GM12878 (cell line): Measurements from ENCODE around the gene PNMT. TPM values are rescaled to one million over a fixed set of nuclear protein-coding genes. Genes with fewer than 3 reads are reported as not detected.

ENCODE experiments used
- ATAC-seq: fragments of 200-7000 bp; cut with Tn5 transposase; 3 replicates; pipeline ENCODE4 v1.9.1; 2020; ENCODE audit warnings: mild to moderate bottlenecking, moderate library complexity
- BruUV-seq: library from RNA; stranded (reverse); fragments of 400-500 nt; replicated peaks from 2 replicates; lab custom pipeline; 2021; lab: Mats Ljungman, UMichigan
- CTCF ChIA-PET: fragments of 300-600 bp; sonication (Branson Sonifier 250); formaldehyde crosslinking; extraction: SDS; loops from one replicate; lab custom pipeline; 2021; ENCODE audit warnings: inconsistent platforms; lab: Yijun Ruan, JAX
- POLR2A ChIA-PET: fragments of 350-600 bp; formaldehyde crosslinking; extraction: SDS; loops from one replicate; lab custom pipeline; 2021; ENCODE audit warnings: inconsistent platforms; lab: Charles Lee
- RAD21 ChIA-PET: fragments of 300-600 bp; sonication (Branson Sonifier 250); formaldehyde crosslinking; loops from one replicate; lab custom pipeline; 2023; ENCODE audit warnings: antibody characterized with exemption; ENCODE audit not compliant: unreplicated experiment; lab: Charles Lee
- SMC1A ChIA-PET: fragments of 300-600 bp; sonication (Branson Sonifier 250); formaldehyde crosslinking; loops from one replicate; lab custom pipeline; 2023; ENCODE audit not compliant: unreplicated experiment, uncharacterized antibody; lab: Charles Lee
- DNase-seq: peaks from one replicate; pipeline ENCODE4 v3.0.0-alpha.2; 2011; ENCODE audit warnings: low read depth, low spot score
- FAIRE-seq: peaks from 3 replicates; lab custom pipeline; 2011; peaks lifted over from hg19 to GRCh38; lab: Jason Lieb, UNC
- H2AFZ ChIP-seq: 2 replicates; pipeline ENCODE4 v1.6.0; 2011; ENCODE audit warnings: low read depth, low read length, control low read depth; ENCODE audit not compliant: control insufficient read depth
- H3K27ac ChIP-seq: 2 replicates; pipeline ENCODE4 v1.5.1; 2011; ENCODE audit warnings: control low read depth; ENCODE audit not compliant: control insufficient read depth, insufficient read depth
- H3K27me3 ChIP-seq, 2 experiments: replicated peaks in 1 of 2; 2 replicates each; pipeline versions ENCODE4 v1.6.0 to v1.6.1; 2011; ENCODE audit warnings: low read length in 1 of 2; ENCODE audit not compliant: control insufficient read depth in 2 of 2, insufficient read depth in 2 of 2
- H3K36me3 ChIP-seq, 2 experiments: 2 replicates each; pipeline ENCODE4 v1.5.1; 2011; ENCODE audit warnings: low read length in 1 of 2; ENCODE audit not compliant: control insufficient read depth in 2 of 2, insufficient read depth in 2 of 2
- H3K4me1 ChIP-seq: 2 replicates; pipeline ENCODE4 v1.6.1; 2011; ENCODE audit warnings: mild to moderate bottlenecking, low read length, moderate library complexity, mixed read lengths; ENCODE audit not compliant: control insufficient read depth, insufficient read depth
- H3K4me2 ChIP-seq: 2 replicates; pipeline ENCODE4 v1.6.0; 2011; ENCODE audit warnings: control low read depth; ENCODE audit not compliant: control insufficient read depth, insufficient read depth
- H3K4me3 ChIP-seq: fragments of 200-600 bp; sonication (generic); 2 replicates; pipeline ENCODE4 v1.5.1; 2016
- H3K79me2 ChIP-seq: 2 replicates; pipeline ENCODE4 v1.6.0; 2011; ENCODE audit warnings: low read length; ENCODE audit not compliant: control insufficient read depth, insufficient read depth
- H3K9ac ChIP-seq: 2 replicates; pipeline ENCODE4 v1.8.0; 2011; ENCODE audit warnings: low read length, control low read depth, mixed read lengths; ENCODE audit not compliant: control insufficient read depth, insufficient read depth
- H3K9me3 ChIP-seq: replicated peaks from 3 replicates; pipeline ENCODE4 v1.5.1; 2011; ENCODE audit warnings: mild to moderate bottlenecking, low read length; ENCODE audit not compliant: control insufficient read depth, insufficient read depth
- H4K20me1 ChIP-seq: 2 replicates; pipeline ENCODE4 v1.6.0; 2011; ENCODE audit not compliant: control insufficient read depth, insufficient read depth
- ATF7 ChIP-seq: fragments of 450-650 bp; IDR thresholded peaks from 2 replicates; pipeline ENCODE4 v1.6.1; 2016; ENCODE audit warnings: low read depth, mild to moderate bottlenecking
- CTCF ChIP-seq, 3 experiments: IDR thresholded peaks in 2 of 3; conservative IDR thresholded peaks in 1 of 3; 2 replicates each; pipeline ENCODE4 v1.5.1; 2011; ENCODE audit warnings: low read depth in 3 of 3, low read length in 3 of 3, mild to moderate bottlenecking in 3 of 3, control low read depth in 2 of 3, moderate library complexity in 2 of 3, inconsistent platforms in 1 of 3, mixed read lengths in 1 of 3; ENCODE audit not compliant: control insufficient read depth in 2 of 3, insufficient read depth in 1 of 3; ENCODE audit errors: extremely low read depth in 1 of 3
- EED ChIP-seq: sonication (generic); IDR thresholded peaks from 2 replicates; pipeline ENCODE4 v1.6.1; 2016; ENCODE audit warnings: antibody characterized with exemption, low read depth
- FOXK2 ChIP-seq: fragments of 450-650 bp; IDR thresholded peaks from 2 replicates; pipeline ENCODE4 v1.6.1; 2017; ENCODE audit warnings: mild to moderate bottlenecking, moderate library complexity
- MYC ChIP-seq: IDR thresholded peaks from 2 replicates; pipeline ENCODE4 v1.6.1; 2011; ENCODE audit warnings: mild to moderate bottlenecking, low read length, moderate library complexity, inconsistent platforms; ENCODE audit not compliant: insufficient read depth, insufficient replicate concordance, insufficient read length, severe bottlenecking
- RAD21 ChIP-seq: IDR thresholded peaks from 2 replicates; pipeline ENCODE4 v1.6.1; 2011; ENCODE audit warnings: mild to moderate bottlenecking, low read depth, low read length, moderate library complexity; ENCODE audit not compliant: insufficient read depth
- SIN3A ChIP-seq: IDR thresholded peaks from 2 replicates; pipeline ENCODE4 v1.6.1; 2012; ENCODE audit warnings: low read depth, low read length, improper control_type of control experiment
- SMC3 ChIP-seq: IDR thresholded peaks from 2 replicates; pipeline ENCODE4 v1.6.1; 2011; ENCODE audit warnings: low read length, improper control_type of control experiment, borderline replicate concordance
- TARDBP ChIP-seq: IDR thresholded peaks from 2 replicates; pipeline ENCODE4 v1.6.1; 2016; ENCODE audit warnings: borderline replicate concordance
- WGBS: methylation state at CpG from one replicate; pipeline ENCODE4 v1.1.6; 2016; ENCODE audit warnings: low lambda C conversion rate; ENCODE audit not compliant: insufficient replicate concordance, insufficient coverage; ENCODE audit errors: missing lambda C conversion rate; 5-methylcytosine and 5-hydroxymethylcytosine counted together
- in situ Hi-C: fragments of 300-500 bp; cut with MboI; formaldehyde crosslinking; loops from 9 replicates; pipeline ENCODE4 v1.14.3; 2018; ENCODE audit warnings: mixed read lengths
- intact Hi-C: fragments of 100-400 bp; cut with micrococcal nuclease; formaldehyde crosslinking; loops from one replicate; pipeline ENCODE4 v1.14.2; 2022; ENCODE audit not compliant: unreplicated experiment
- polyA plus RNA-seq, 11 experiments: library from polyadenylated mRNA; depleted of rRNA in 4 of 11; unstranded in 6 of 11; stranded (reverse) in 5 of 11; fragments of >200 nt; fragmentation: Nextera tagmentation in 4 of 11; fragmentation: Illumina TruSeq in 1 of 11; extraction: Ambion mirVana in 4 of 11; extraction: Trizol in 1 of 11; gene quantifications; 1 replicate in 1 of 11; 2 replicates in 10 of 11; pipeline versions ENCODE4 v1.2.1 to v1.2.3, GENCODE V29; 2011 to 2016; ENCODE audit warnings: inconsistent platforms in 2 of 11, missing spikeins in 2 of 11, low read depth in 1 of 11
- total RNA-seq, 4 experiments: library from RNA; depleted of rRNA in 3 of 4; stranded (reverse); fragments of >200 nt in 3 of 4; fragmentation: Illumina TruSeq in 1 of 4; extraction: Trizol in 1 of 4; gene quantifications; 2 replicates each; pipeline versions ENCODE4 v1.2.1 to v1.2.3, GENCODE V29; 2013 to 2021

PNMT gene
- total and polyA plus RNA-seq, 10 of the 15 experiments (the other 5 are each of a cell fraction or from before 2014, with no cell fraction given): not detected

GRCh38 chr17:39671651-39672521 is 3.6 kb downstream of the PNMT start:
- ChIA-PET RAD21 (interaction anchor here (1.2 to 2.3 kb wide), 8 partner anchors 10 to 84 kb away, joined by 3 to 14 read pairs (median 6); partner anchors contain the start of gene MIEN1), SMC1A (interaction anchor here (0.7 to 2.6 kb wide), 12 partner anchors 17 to 266 kb away, joined by 3 to 10 read pairs (median 3); partner anchors contain the start of genes MIEN1 and STARD3), POLR2A (interaction anchor here (0.5 to 1.3 kb wide), 3 partner anchors 9 to 406 kb away, joined by 3 read pairs; no protein-coding TSS in a partner anchor), CTCF (interaction anchor here (0.7 to 9.1 kb wide), 16 partner anchors 8 to 308 kb away, joined by 3 to 114 read pairs (median 6); partner anchors contain the start of genes MIEN1 and PSMD3)
- H4K20me1 ChIP-seq: no peaks in the 10 kb centered on the region; the same call in 1 of the 2 replicates
- no peaks in the 10 kb centered on the region for H3K9me3 ChIP-seq
- peak; percentile 44; the same call in 1 of the 2 replicates for TF ChIP-seq RAD21
- TF ChIP-seq TARDBP: peak; percentile 43; the same call in 1 of the 2 replicates
- 0 out of 2 replicates have a peak, but pooled peaks have one; percentile 15 for TF ChIP-seq EED
- TF ChIP-seq CTCF (IDR thresholded peaks at IDR 0.05 in 2 of 3, conservative IDR thresholded peaks at IDR 0.05 in 1 of 3; ENCODE audit: control insufficient read depth in 2 of 3, extremely low read depth in 1 of 3, insufficient read depth in 1 of 3, low read depth in 3 of 3, low read length in 3 of 3): peak; percentile 47 to 56 (median 52); a peak in 5 of 6 replicates
- no peak for TF ChIP-seq SIN3A
- peak; percentile 4; the same call in 1 of the 2 replicates for TF ChIP-seq SMC3
- TF ChIP-seq ATF7: no peak
- TF ChIP-seq MYC: no peak
- TF ChIP-seq FOXK2: 0 out of 2 replicates have a peak, but pooled peaks have one; percentile 27
- BruUV-seq: TSS peak; percentile 60
- H3K4me1 ChIP-seq: peaks cover 16% of the 10 kb centered on the region
- H2AFZ ChIP-seq: no peak overlapping the region
- H3K36me3 ChIP-seq: no peaks in the 10 kb centered on the region
- H3K79me2 ChIP-seq: no peaks in the 10 kb centered on the region
- no peak overlapping the region for H3K4me2 ChIP-seq
- in situ Hi-C loops: no loop called here
- WGBS: 27% methylated on average over 19 of the region's 19 CpGs
- no peak overlapping the region for H3K27ac ChIP-seq
- no peak for ATAC-seq
- intact Hi-C loops: no loop called here
- H3K27me3 ChIP-seq: peaks cover 3 to 6% of the 10 kb centered on the region in 2 experiments; a peak in 3 of 4 replicates
- no peak for FAIRE-seq
- no peak overlapping the region for H3K4me3 ChIP-seq
- DNase-seq: no peak
- H3K9ac ChIP-seq: no peak overlapping the region
